ENCODE measurements around the gene SPAG6. TPM values are rescaled to one million over a fixed set of nuclear protein-coding genes. Genes with fewer than 3 reads are reported as not detected.

SPAG6 gene
- total RNA-seq, 1 donor from 2014 or later: not detected

Other genes with a start within 250 kb of the SPAG6 start
- not detected for gene EBLN1, start 127.5 kb upstream of the SPAG6 start, total RNA-seq
- 83.5 TPM for gene COMMD3, start 29.1 kb upstream of the SPAG6 start, total RNA-seq
- 38.8 TPM for gene BMI1, start 24.4 kb upstream of the SPAG6 start, total RNA-seq

All from left ventricle myocardium superior (tissue), 1 donor.